Ishikawa (cell line): ENCODE measurements around the gene TEKT1.

Experiments used
- CEBPB ChIP-seq: IDR thresholded peaks from 2 replicates; pipeline ENCODE4 v1.6.1; 2012
- CREB1 ChIP-seq: IDR thresholded peaks from 2 replicates; pipeline ENCODE4 v1.6.1; 2012; ENCODE audit warnings: low read depth
- EGR1 ChIP-seq: IDR thresholded peaks from 2 replicates; pipeline ENCODE4 v1.6.1; 2012
- EP300 ChIP-seq: IDR thresholded peaks from 2 replicates; pipeline ENCODE4 v1.6.1; 2012; ENCODE audit warnings: borderline replicate concordance
- FOXM1 ChIP-seq: IDR thresholded peaks from 2 replicates; pipeline ENCODE4 v1.6.1; 2012; ENCODE audit warnings: low read depth, borderline replicate concordance
- MAX ChIP-seq: IDR thresholded peaks from 2 replicates; pipeline ENCODE4 v1.6.1; 2012
- NFIC ChIP-seq: IDR thresholded peaks from 2 replicates; pipeline ENCODE4 v1.6.1; 2012
- RAD21 ChIP-seq: IDR thresholded peaks from 2 replicates; pipeline ENCODE4 v1.6.1; 2012; ENCODE audit warnings: low read depth
- REST ChIP-seq: IDR thresholded peaks from 2 replicates; pipeline ENCODE4 v1.6.1; 2012; ENCODE audit warnings: low read depth, mild to moderate bottlenecking
- TAF1 ChIP-seq: IDR thresholded peaks from 2 replicates; pipeline ENCODE4 v1.6.1; 2012; ENCODE audit warnings: low read depth, mild to moderate bottlenecking
- TCF12 ChIP-seq: IDR thresholded peaks from 2 replicates; pipeline ENCODE4 v1.6.1; 2012; ENCODE audit warnings: low read depth
- TEAD4 ChIP-seq: IDR thresholded peaks from 2 replicates; pipeline ENCODE4 v1.6.1; 2012
- YY1 ChIP-seq: IDR thresholded peaks from 2 replicates; pipeline ENCODE4 v1.6.1; 2012; ENCODE audit warnings: low read depth
- ZBTB7A ChIP-seq: IDR thresholded peaks from 2 replicates; pipeline ENCODE4 v1.6.1; 2012; ENCODE audit warnings: low read depth
- TF ChIP-seq, protein P1 (sequence below): IDR thresholded peaks from 2 replicates; pipeline ENCODE4 v1.6.1; 2012

Gene TEKT1

DNA sequence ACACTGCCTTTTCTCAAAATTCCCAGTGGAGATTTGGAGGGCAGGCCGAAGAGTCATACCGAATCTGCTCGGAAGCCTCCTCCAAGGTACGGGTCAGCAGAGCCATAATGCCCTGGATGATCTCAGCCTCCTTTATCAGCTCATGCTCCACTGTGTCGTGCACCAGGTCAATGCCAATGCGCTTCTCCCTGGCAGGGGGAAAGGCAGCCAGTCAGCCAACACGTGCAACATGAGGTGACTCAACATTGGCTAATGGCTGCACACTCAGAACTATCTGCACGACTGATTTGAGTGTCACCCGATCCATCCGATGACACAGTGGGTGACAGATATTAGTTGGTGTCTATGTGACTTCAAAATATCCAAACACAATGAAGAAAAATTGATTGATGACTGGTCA lies 15.8 kb downstream of the TEKT1 start:
- no peak for TF ChIP-seq FOXM1
- no peak for TF ChIP-seq NFIC
- TF ChIP-seq YY1: no peak
- TF ChIP-seq EGR1: no peak
- no peak for TF ChIP-seq TAF1
- TF ChIP-seq TEAD4: no peak
- TF ChIP-seq, protein P1, sequence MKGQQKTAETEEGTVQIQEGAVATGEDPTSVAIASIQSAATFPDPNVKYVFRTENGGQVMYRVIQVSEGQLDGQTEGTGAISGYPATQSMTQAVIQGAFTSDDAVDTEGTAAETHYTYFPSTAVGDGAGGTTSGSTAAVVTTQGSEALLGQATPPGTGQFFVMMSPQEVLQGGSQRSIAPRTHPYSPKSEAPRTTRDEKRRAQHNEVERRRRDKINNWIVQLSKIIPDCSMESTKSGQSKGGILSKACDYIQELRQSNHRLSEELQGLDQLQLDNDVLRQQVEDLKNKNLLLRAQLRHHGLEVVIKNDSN: no peak
- no peak for TF ChIP-seq ZBTB7A
- TF ChIP-seq MAX: no peak
- TF ChIP-seq EP300: no peak
- TF ChIP-seq CREB1: no peak
- TF ChIP-seq RAD21: no peak
- TF ChIP-seq TCF12: no peak
- TF ChIP-seq CEBPB: no peak
- TF ChIP-seq REST: no peak

DNA sequence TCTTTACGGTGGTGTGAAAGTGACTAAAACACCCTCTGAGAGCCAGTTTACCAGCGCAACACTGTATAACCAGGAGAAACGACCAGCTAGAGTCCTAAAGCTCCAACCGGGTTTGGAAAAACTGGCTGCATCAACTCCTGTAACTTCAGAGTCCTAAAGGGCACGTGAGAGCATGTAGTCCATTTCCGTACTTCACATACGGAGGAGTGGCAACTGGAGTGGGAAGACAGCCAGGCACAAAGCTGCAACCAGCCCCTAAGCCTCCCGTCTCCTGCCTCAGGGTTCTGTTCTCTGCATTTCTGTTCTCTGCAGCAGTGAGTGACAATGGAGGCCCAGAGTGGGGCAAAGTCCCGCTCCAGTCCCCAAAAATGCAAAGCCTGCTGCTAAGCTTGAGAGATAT lies 19.2 kb downstream of the TEKT1 start:
- no peak for TF ChIP-seq EP300
- TF ChIP-seq RAD21: no peak
- TF ChIP-seq YY1: no peak
- TF ChIP-seq TAF1: no peak
- TF ChIP-seq TEAD4: no peak
- TF ChIP-seq, protein P1: no peak
- TF ChIP-seq CREB1: no peak
- no peak for TF ChIP-seq FOXM1
- no peak for TF ChIP-seq TCF12
- TF ChIP-seq REST: no peak
- TF ChIP-seq EGR1: no peak
- no peak for TF ChIP-seq NFIC
- no peak for TF ChIP-seq ZBTB7A
- no peak for TF ChIP-seq CEBPB
- no peak for TF ChIP-seq MAX

DNA sequence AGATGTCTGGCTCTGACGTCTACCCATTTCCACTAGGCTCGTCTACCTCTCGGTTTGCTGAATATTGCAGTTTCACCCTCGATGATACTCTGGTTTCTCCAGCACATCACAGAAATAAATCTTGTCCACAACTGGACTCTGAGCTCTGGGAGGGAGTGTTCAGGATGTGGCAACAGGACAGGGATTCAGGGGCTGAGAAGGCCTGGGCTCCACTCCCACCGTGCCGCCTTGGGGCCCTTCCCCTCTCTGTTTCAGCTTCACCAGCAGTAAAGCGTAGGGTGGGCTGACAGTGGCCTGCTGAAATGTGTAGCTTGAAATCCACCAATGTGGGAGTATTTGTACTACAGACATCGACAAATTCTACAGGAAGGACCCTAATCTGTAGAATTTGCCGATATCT lies 20.0 kb downstream of the TEKT1 start:
- TF ChIP-seq FOXM1 (no peak), TAF1 (no peak), EP300 (no peak), REST (no peak), CEBPB (no peak), ZBTB7A (no peak), EGR1 (no peak), CREB1 (no peak), NFIC (no peak)

- TF ChIP-seq, protein P1: no peak
- no peak for TF ChIP-seq TEAD4
- no peak for TF ChIP-seq TAF1
- no peak for TF ChIP-seq REST
- TF ChIP-seq RAD21: no peak
- no peak for TF ChIP-seq MAX
- no peak for TF ChIP-seq YY1
- no peak for TF ChIP-seq EP300
- TF ChIP-seq EGR1: no peak
- TF ChIP-seq NFIC: no peak
- no peak for TF ChIP-seq CREB1
- TF ChIP-seq CEBPB: no peak
- TF ChIP-seq TCF12: no peak
- no peak for TF ChIP-seq ZBTB7A
- TF ChIP-seq FOXM1: no peak
Measured at GRCh38 chr17:6800422-6801027, 31.0 kb downstream of the TEKT1 start.
